ENCODE measurements around the gene APH1A.
"Not testable (repeated sequence)": the region's sequence is repeated elsewhere in the genome, so short reads cannot be mapped to it uniquely, and the experiment has no call there.

Gene APH1A

DNA sequence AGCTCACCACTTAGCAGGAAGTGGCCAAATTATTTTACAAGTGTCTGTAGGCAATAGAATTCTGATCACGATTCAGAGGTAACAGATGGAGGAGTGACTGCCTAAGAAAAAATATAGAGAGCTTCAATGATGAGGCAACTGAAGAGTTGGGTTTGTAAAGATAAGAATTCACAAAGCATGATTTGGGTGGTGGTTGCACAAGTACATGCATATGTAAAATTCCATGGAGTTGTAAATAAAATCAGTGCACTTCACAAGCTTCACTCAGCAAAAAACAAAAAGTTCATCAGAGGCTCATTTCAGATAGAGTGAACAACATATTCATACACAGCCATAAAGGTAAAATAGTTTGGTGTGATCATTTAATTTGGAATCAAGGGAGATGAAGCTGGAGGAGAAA is 43.8 kb downstream of the APH1A start:
- no peak overlapping the region for H3K9ac ChIP-seq (ENCODE audit: low read length in 5 of 5)
- H3K9me3 ChIP-seq (ENCODE audit: control insufficient read depth in 5 of 5, low read length in 5 of 5): no peaks in the 10 kb centered on the region
- H3K4me1 ChIP-seq (ENCODE audit: control insufficient read depth in 5 of 5, insufficient read depth in 5 of 5, low read length in 5 of 5): no peaks in the 10 kb centered on the region
- no peaks in the 10 kb centered on the region for H3K27me3 ChIP-seq (ENCODE audit: control insufficient read depth in 5 of 5, insufficient read depth in 4 of 5, low read length in 5 of 5)
- H3K36me3 ChIP-seq (ENCODE audit: control insufficient read depth in 5 of 5, insufficient read depth in 5 of 5, low read length in 5 of 5): peaks cover 14 to 31% (median 20%) of the 10 kb centered on the region in 5 donors
- no peak overlapping the region for H3K27ac ChIP-seq (ENCODE audit: low read depth, low read length)
- no peak overlapping the region for H3K4me3 ChIP-seq (ENCODE audit: low read depth in 1 of 5, low read length in 5 of 5)

DNA sequence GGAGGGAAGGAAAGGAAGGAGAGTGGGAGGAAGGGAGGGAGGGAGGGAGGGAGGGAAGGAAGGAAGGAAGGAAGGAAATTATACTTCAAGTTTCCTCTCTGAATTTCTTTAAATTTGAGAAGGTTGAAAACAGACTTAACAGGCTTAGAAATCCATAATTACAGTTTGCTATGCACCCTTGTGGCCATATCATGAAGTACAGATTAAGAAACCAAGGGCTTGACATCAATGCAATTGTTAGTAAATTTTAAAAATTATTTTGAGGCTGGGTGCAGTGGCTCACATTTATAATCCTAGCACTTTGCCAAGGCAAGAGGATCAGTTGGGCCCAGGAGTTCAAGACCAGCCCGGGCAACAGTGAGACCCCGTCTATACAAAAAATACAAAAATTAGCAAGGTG is 47.3 kb downstream of the APH1A start:
- Histone ChIP-seq H3K4me1 (ENCODE audit: control insufficient read depth in 5 of 5, insufficient read depth in 5 of 5, low read length in 5 of 5) (no peaks in the 10 kb centered on the region), H3K27ac (ENCODE audit: low read depth, low read length) (no peak overlapping the region), H3K36me3 (ENCODE audit: control insufficient read depth in 5 of 5, insufficient read depth in 5 of 5, low read length in 5 of 5) (peaks cover 9 to 27% (median 17%) of the 10 kb centered on the region in 5 donors), H3K4me3 (ENCODE audit: low read depth in 1 of 5, low read length in 5 of 5) (no peak overlapping the region), H3K9ac (ENCODE audit: low read length in 5 of 5) (no peak overlapping the region), H3K9me3 (ENCODE audit: control insufficient read depth in 5 of 5, low read length in 5 of 5) (no peaks in the 10 kb centered on the region), H3K27me3 (ENCODE audit: control insufficient read depth in 5 of 5, insufficient read depth in 4 of 5, low read length in 5 of 5) (no peaks in the 10 kb centered on the region)

DNA sequence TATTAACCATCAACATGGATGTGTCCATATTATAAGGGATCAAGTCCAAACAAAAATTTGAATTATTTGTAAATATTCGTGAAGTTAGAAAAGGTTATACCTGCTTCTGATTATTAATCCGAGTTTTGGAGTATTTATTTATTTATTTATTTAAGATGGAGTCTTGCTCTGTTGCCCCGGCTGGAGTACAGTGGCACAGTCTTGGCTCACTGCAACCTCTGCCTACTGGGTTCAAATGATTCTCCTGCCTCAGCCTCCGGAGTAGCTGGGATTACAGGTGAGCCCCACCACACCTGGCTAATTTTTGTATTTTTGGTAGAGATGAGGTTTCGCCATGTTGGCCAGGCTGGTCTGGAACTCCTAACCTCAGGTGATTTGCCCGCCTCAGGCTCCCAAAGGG is 53.0 kb downstream of the APH1A start:
- H3K9ac ChIP-seq (ENCODE audit: low read length in 5 of 5); H3K9me3 ChIP-seq (ENCODE audit: control insufficient read depth in 5 of 5, low read length in 5 of 5); H3K27me3 ChIP-seq (ENCODE audit: control insufficient read depth in 5 of 5, insufficient read depth in 4 of 5, low read length in 5 of 5); H3K27ac ChIP-seq (ENCODE audit: low read depth, low read length); H3K4me3 ChIP-seq (ENCODE audit: low read depth in 1 of 5, low read length in 5 of 5): not testable (repeated sequence)
- peaks cover 0 to 12% (median 10%) of the 10 kb centered on the region in 5 donors for H3K4me1 ChIP-seq (ENCODE audit: control insufficient read depth in 5 of 5, insufficient read depth in 5 of 5, low read length in 5 of 5)
- H3K36me3 ChIP-seq (ENCODE audit: control insufficient read depth in 5 of 5, insufficient read depth in 5 of 5, low read length in 5 of 5): peaks cover 0 to 12% (median 0%) of the 10 kb centered on the region in 5 donors
